Measurements from ENCODE around the gene USP8.

GRCh38 chr15:50506121-50506520 lies 81.9 kb downstream of the USP8 start:
- TF ChIP-seq CTCF (IDR thresholded peaks at IDR 0.05) (no peak), POLR2AphosphoS5 (IDR thresholded peaks at IDR 0.05) (no peak), POLR2A (IDR thresholded peaks at IDR 0.05) (no peak), EP300 (IDR thresholded peaks at IDR 0.05) (no peak)
